ENCODE results near the gene GRSF1.
"Not testable (repeated sequence)": the region's sequence is repeated elsewhere in the genome, so short reads cannot be mapped to it uniquely, and the experiment has no call there.

GRSF1 gene, protein sequence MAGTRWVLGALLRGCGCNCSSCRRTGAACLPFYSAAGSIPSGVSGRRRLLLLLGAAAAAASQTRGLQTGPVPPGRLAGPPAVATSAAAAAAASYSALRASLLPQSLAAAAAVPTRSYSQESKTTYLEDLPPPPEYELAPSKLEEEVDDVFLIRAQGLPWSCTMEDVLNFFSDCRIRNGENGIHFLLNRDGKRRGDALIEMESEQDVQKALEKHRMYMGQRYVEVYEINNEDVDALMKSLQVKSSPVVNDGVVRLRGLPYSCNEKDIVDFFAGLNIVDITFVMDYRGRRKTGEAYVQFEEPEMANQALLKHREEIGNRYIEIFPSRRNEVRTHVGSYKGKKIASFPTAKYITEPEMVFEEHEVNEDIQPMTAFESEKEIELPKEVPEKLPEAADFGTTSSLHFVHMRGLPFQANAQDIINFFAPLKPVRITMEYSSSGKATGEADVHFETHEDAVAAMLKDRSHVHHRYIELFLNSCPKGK

DNA sequence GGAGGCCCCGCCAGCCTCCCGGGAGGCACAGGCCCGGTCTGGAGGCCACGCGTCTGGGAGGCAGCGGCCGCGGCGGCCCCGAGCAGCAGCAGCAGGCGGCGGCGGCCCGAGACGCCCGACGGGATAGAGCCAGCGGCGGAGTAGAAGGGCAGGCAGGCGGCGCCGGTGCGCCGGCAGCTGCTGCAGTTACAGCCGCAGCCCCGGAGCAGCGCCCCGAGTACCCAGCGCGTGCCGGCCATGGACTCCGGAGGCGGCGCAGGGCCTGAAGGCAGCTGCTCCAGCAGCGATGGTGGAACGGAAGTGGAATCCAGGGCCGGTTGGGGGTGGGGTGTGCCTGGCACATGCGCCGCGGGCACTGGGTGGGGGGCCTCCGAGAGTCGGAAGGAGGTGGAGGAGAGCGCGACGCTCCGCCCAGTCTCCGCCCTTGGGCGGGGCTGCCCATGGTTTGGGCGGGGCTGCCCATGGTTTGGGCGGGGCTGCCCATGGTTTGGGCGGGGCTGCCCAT lies at the start of gene GRSF1:
Gene GRSF1 (minus strand): TSS at position 302 of the 505 bp plus-strand sequence. CDS start 63 bp downstream, at position 239.
- DNase-seq = peak; percentile 95

DNA sequence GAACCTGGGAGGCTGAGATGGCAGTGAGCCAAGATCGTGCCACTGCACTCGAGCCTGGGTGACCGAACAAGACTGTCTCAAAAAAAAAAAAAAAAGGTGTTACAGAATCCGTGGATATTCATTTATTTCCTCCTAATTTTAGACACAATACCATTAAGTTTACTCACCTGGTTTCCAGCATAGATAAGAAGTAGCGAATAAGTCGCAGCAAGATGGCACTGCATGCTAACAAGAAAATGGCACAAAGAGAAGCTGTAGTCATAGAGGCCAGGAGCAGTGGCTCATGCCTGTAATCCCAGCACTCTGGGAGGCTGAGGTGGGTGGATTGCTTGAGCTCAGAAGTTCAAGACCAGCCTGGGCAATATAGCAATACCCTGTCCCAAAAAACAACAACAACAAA lies 45.5 kb upstream of the GRSF1 start:
- DNase-seq = no peak

DNA sequence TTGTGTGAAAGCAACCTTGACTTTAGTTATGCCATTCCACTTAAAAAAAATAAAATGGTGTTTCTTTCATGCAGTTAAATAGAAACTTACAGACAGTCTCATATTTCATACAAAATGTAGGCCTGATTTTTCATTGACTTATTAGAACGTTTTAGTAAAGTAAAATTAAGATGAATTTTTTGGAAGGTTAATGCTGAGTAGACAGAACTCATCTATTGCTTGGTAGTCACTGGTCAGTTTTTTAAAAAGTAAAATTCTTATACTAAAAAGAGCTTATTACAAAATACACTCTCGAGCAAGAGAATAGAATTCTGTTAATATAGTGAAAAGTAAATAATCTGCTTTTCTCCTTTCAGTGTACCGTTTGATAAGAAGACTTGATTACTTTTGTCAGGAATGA lies 41.0 kb upstream of the GRSF1 start:
- DNase-seq = no peak

DNA sequence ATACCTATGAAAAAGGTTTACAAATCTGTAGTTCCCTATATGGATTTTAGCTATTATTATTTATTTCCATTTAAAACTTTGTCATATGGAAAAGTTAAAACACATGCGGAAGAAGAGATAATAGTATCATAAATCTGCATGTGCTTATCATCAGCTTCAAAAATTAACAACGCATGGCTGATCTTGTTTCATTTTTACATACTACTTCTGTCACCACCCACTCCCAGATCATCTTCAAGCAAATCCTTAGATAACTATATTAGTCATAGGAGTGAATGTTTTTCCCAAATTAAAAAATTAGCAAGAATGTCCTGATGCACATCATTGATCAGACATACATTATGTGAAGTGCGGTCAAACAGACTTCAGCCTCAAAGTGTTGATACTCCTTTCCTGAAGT lies 37.9 kb upstream of the GRSF1 start:
- DNase-seq = no peak

DNA sequence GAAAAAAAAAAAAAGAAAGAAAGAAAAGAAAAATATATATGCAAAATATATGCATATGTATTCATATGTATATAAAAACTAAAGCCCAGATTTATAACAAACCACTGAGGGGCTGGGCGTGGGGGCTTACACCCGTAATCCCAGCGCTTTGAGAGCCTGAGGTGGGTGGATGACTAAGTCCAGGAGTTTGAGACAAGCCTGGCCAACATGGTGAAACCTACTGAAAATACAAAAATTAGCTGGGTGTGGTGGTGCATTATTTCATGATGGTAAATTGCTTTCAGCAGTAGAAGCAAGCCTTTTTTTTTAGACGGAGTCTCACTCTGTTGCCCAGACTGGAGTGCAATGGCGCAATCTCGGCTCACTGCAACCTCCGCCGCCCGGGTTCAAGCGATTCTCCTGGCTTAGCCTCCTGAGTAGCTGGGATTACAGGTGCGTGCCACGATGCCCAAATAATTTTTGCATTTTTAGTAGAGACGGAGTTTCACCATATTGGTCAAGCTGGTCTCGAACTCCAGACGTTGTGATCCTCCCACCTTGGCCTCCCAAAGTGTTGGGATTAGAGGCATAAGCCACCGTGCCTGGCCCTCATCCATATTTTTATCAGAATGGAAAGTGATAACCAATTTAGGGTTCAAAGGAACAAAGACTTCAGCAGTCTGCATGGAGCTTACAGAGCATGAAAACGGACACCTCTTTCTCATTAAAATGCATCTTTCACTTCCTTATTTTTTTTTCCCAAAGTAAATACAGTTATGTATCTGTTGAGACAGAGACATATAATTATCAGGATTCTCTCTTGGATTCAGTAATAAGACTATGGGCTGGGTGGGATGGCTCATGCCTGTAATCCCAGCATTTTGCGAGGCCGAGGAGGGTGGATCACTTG lies 34.8 kb upstream of the GRSF1 start:
- no peak for DNase-seq

DNA sequence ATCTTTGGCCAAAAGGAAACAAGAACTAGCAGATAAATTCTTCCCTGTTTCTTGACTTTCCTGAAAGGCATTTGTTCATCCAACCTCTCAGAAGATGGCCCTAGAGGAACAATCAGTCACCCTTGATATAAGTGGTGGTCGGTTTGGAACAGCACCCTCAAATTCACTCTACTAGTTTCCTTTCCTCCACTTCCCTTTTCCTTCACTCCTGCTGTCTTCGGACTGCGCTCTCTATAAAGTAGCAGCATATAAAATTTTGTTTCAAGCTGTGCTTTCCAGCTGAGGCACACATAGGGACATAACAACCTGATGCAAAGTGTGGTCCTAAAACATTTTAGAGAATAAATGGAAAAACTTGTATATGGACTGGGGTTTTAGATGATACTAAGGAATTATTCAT lies 33.5 kb upstream of the GRSF1 start:
- no peak for DNase-seq

DNA sequence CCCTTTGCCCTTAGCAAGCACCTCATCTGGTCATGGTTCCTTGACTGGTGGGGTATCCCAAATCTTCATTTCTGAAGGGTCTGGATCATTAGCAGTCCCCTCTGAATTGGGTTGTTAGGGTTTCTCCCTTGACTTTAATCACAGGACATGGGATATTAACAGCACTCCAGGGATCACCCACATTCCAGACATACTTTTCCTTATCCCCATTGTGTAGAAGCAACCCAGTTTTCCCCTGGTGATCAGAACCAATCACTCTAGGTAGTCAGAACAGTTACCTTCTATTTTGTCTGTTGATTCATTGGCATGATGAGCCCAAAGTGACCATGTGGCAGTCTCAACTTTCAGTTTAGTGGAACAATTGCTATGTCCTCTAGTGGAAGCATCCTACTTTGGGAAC lies 29.1 kb upstream of the GRSF1 start:
- no peak for DNase-seq

DNA sequence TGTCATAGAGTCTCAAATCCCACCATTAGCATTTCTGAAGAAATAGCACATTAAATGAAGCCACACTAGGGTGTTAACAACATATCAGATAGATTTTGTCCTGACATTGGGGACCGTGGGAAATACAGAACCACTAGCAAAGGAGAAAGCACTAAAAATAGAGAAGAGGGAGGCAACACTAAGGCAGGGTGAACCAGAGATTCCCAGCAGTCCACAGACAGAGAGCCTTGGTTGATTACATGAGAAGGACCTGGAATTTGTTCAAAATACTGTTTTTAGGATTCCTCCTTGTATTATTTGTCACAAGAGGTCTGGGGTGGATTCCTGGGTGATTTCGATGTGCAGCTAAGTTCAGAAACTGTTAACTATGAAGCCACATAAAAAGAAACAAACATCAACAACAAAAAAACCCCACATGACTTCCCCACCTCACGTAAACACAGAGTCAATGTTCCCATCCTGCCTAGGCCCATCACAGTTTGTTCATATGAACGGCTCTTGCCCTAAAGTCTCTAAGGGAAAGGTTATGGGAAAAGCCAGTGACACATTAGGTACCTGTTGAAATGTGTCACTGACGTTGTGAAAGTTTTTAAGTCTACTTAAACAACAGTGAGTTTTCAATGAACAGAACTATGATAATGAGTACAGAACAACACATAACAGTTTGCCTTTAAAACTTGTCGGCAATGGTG lies 23.6 kb upstream of the GRSF1 start:
- no peak for DNase-seq

DNA sequence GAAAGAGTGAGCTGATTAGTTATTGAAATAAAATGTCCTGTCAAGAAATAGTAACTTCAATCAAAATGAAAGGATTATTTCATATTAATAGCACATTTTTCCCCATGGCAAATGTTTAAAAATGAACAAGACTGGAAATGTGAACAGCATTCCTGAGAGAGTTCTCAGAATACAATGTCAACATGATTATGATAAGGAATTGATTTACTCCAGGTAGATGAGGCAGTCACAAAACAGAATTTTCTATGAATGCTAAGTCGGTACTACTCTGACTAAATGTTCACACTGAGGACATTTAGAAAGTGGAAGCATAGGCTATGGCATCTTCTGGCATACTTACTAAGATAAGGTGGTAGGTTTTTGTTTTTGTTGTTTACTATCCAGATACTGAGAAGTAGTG lies 19.4 kb upstream of the GRSF1 start:
- DNase-seq = no peak

DNA sequence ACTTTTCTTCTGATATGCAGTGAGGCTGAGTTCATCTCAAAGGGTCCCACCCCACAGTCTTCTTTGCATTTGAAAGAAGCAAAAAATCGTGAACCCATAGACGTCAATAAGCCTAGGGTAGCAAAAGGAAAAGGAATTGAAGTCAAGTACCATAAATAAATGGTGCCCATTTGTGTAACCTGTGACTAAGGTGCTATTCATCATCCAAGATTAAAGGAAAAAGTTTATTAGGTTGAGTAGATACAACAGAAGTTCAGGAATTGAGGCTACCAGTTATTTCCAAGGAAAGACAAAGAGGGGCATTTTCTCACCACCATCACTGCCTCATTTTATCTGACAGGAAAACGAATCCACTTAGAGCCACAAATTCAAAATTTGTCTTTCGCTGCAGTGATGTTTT lies 18.8 kb upstream of the GRSF1 start:
- no peak for DNase-seq

DNA sequence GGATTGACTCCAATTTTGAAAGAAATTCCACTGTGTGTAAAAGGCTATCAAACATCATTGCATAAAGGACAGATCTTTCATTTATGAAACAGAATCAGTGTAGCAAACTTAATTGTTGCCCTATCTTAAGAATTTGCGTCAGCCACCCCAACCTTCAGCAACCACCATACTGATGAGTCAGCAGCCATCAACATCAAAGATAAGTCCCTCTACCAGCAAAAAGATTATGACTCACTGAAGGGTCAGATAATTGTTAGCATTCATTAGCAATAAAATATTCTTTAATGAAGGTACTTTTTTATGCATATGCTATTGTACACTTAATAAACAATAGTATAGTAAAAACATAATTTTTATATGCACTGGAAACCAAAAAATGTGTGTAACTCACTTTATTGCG lies 15.8 kb upstream of the GRSF1 start:
- DNase-seq = no peak

DNA sequence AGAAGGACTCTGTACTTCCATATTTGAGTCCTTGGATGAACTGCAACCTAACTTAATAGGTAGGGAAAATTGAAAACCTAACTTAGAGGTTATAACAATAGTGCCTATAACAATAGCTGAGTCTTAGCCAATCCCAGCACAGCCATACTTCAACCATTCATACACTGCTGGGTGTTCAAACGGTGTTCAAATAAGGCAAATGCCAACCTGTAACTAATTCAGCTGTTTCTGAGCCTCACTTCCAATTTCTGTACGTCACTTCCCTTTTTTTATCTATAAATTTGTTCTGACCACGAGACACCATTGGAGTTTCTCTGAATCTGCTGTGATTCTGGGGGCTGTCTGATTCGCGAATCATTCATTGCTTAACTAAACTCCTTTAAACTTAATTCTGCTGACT lies 9.6 kb upstream of the GRSF1 start:
- DNase-seq = no peak

DNA sequence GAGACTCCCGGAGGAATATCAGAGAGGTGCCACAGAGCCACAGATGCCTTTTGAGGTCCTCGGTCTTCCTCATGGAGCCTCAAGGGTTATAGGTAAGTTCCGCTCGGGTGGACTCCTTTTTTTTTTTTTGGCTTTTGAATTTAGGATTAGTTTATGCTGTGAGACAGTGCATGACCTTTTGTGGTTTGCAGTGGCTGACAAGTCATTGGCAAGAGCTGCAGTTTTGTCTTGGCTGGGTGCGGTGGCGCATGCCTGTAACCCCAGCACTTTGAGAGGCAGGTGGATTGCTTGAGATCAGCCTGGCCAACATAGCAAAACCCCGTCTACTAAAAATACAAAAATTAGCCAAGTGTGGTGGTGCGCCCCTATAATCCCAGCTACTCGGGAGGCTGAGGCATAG lies 4.5 kb upstream of the GRSF1 start:
- DNase-seq = no peak

DNA sequence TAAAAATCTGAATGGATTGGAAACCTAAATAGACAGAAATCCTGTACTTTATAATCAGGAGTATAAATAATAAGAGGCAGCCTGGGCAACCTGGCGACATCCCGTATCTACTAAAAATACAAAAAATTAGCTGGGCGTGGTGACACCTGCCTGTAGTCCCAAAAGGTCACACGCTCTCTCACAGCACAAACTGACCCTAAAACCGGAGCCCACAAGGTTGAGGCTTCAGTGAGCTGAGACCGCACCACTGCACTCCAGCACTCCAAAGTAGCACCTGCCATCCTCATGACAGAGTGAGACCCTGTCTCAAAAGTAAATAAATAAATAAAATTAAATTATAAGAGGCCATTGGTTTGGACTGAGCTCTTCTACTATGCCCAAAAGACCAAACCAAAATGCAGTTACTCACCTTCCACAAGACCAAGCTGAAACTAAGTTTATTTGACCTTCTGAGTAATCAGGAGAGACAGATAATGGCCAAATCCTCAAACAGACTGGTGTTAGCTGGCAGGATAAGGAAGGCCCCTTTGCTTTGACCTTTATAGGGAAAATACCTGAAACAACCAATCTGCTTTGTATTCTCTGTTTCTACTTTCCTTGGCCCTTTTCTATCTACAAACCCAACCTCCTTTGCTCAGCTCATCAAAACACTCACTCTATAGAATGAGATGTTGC lies 3.2 kb upstream of the GRSF1 start:
- no peak for DNase-seq

DNA sequence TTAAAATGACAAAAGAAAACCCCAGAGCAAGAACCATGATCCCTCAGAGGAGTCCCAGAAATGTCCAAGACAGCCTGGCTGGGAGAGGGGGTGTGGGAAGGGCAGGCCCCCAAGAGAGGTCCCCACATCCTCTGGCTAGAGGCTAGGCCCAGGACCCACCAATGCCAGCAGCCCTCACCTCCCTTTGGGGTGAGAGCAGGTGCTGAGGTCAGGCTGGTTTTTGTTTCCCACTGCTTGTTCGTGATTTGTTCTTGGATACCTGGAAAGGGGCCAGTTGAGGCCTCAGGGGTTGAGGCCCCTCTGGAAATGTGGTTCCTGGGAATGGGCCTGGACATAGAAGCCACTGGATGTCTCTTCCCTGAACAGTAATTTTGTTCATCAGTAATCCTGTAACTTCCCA lies 2.3 kb upstream of the GRSF1 start:
- no peak for DNase-seq

DNA sequence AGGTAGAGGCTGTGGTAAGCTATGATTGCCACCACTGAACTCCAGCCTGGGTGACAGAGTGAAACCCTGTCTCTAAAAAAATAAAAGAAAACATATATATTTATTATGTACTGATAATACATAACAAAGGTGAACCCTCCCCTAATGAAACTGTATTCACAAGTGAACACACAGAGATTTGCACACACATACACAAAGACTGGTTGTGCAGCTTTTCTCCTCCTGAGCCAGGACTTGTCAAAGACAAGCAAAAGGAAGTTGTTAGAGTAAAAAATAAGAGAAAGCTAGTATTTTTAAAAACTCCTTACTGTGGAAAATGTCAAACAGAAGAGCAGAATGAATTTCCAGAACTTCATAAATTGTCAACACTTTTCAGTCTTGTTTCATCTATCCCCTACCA lies 1.5 kb upstream of the GRSF1 start:
- no peak for DNase-seq

DNA sequence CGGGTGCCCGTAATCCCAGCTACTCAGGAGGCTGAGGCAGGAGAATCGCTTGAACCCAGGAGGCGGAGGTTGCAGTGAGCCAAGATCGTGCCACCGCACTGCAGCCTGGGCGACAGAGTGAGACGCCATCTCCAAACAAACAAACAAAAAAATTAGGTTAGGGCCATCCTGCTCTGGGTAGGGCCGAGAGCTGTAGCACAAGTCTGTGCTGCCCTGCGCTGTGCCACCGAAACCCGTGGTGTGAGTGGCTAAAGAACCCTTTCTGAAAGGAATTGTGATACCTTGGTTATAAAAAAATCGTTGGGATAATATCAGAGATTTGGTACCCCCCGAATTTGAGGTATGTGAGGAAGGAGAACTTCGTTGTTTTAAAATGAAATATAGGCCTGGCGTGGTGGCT lies 941 bp upstream of the GRSF1 start:
- DNase-seq = not testable (repeated sequence)

DNA sequence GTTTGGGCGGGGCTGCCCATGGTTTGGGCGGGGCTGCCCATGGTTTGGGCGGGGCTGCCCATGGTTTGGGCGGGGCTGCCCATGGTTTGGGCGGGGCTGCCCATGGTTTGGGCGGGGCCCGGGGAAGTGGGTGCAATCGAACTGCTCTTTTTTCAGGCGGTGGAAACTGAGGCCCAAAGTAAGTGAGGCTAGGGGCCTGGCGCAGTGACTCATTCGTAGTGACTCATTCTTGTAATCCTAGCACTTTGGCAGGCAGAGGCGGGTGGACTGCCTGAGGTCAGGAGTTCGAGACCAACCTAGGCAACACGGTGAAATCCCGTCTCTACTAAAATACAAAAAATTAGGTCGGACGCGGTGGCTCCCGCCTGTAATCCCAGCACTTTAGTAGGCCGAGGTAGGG lies 447 bp upstream of the GRSF1 start:
- peak; percentile 57 for DNase-seq

DNA sequence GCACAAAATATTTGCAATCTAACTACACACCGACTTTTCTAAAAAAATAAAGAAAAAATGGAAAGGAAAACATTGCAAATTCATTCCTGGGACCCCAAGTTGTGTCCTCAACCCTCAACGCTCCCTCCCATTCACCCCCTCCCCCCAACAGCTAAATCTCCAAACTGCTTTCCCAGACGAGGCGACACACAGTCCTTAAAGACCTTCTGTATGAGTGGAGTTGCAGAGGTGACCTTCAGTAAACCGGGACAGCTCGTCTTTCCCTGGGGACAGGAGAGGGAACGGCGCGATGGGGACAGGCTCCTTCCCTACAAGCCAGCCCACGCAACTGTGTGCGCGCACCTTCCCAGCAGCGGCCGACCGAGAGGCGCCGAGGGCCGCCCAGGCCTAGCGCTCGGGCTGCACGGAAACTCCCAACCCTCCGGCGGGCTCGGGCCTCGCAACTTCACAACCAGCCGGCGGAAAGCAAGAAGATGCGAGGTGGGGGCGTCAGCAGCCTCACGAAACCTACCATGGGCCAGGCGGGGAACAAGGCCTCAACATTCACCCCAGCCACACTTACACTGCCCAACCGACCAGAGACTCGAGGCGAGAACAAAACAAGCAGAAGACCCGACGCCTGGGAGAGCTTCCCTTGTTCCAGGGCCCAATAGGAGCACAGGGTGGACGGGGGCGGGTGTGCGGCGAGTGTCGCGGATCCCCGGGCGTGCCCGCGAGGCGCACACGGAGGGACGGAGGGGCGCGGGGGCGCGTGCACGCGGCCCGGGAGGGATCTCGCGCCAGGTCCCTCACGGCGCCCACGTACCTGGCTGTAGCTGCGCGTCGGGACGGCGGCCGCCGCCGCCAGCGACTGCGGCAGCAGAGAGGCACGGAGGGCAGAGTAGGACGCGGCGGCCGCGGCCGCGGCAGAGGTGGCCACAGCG lies 763 bp downstream of the GRSF1 start:
- peak; percentile 57 for DNase-seq

DNA sequence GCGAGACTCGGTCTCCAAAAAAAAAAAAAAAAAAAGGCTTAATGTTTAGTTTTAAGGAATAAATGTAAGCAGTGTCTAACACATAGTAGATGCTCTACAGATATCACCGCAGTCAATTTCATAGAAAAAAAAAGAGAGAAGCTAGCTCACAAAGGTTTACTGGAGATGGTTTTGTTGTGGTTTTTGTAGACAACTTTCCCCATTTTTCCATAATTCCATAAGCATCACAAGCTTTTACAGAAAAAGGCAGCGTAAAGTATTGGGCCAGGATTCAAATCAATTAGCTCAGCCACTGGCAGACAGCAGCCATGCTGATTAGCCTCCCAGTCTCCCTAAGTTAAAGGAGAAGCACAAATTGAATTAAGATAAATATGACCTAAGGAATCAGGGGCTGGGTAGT lies 1.5 kb downstream of the GRSF1 start:
- DNase-seq = no peak

DNA sequence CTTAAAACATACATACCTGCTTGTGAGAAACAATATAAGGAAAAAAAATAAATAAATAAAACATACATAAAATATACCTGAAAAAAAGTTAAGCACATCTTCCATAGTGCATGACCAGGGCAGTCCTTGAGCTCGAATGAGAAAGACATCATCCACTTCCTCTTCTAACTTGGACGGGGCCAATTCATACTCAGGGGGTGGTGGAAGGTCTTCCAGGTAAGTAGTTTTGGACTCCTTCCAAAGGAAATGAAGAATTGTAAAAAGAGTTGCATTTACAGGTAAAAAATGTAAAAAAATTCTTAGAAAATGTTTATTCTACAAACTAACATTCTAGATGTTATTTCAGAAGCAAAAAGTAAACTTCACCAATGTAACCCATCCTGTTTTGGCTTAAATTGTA lies 3.6 kb downstream of the GRSF1 start:
- DNase-seq = no peak

DNA sequence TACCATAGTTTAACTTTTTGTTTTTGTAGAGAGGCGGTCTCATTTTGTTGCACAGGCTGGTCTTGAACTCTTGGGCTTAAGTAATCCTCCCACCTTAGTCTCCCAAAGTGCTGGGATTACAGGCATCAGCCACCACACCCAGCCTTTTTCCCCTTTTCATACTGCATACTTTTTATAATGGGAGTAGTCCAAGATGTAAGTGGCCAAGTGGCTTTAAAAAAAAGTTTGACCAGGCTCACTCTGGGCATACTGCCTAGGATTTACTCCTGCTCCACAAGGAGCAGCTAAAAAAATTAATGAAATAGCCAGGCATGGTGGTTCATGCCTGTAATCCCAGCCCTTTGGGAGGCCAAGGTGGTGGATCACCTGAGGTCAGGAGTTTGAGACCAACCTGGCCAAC lies 6.0 kb downstream of the GRSF1 start:
- DNase-seq = no peak
